Calu3 (cell line): Measurements from ENCODE around the gene GATAD2A. TPM values are rescaled to one million over a fixed set of nuclear protein-coding genes. Genes with fewer than 3 reads are reported as not detected.

Experiments
- BruUV-seq: library from RNA; stranded (reverse); fragments of 400-500 nt; replicated peaks from 2 replicates; lab custom pipeline; 2021; lab: Mats Ljungman, UMichigan
- CTCF ChIA-PET: fragments of 300-600 bp; sonication (Branson Sonifier 250); formaldehyde crosslinking; loops from one replicate; lab custom pipeline; 2022; ENCODE audit warnings: antibody characterized with exemption; lab: Charles Lee
- DNase-seq: peaks from one replicate; pipeline ENCODE4 v3.0.0; 2022
- H3K27ac Mint-ChIP-seq: one replicate; pipeline ENCODE4 v1.8.0; 2022; ENCODE audit warnings: mixed read lengths; ENCODE audit not compliant: unreplicated experiment
- H3K27me3 Mint-ChIP-seq: one replicate; pipeline ENCODE4 v1.8.0; 2022; ENCODE audit warnings: mixed read lengths; ENCODE audit not compliant: unreplicated experiment
- H3K36me3 Mint-ChIP-seq: one replicate; pipeline ENCODE4 v1.8.0; 2022; ENCODE audit warnings: mild to moderate bottlenecking, moderate library complexity, mixed read lengths; ENCODE audit not compliant: insufficient read depth, unreplicated experiment
- H3K4me1 Mint-ChIP-seq: one replicate; pipeline ENCODE4 v1.8.0; 2022; ENCODE audit warnings: mild to moderate bottlenecking, low read depth, mixed read lengths; ENCODE audit not compliant: unreplicated experiment
- H3K4me3 Mint-ChIP-seq: one replicate; pipeline ENCODE4 v1.8.0; 2022; ENCODE audit warnings: mild to moderate bottlenecking, low read depth, moderate library complexity, mixed read lengths; ENCODE audit not compliant: unreplicated experiment
- H3K9me3 Mint-ChIP-seq: one replicate; pipeline ENCODE4 v1.8.0; 2022; ENCODE audit warnings: low read depth, mixed read lengths; ENCODE audit not compliant: unreplicated experiment
- CTCF ChIP-seq: fragments of 200-600 bp; IDR thresholded peaks from one replicate; pipeline ENCODE4 v1.8.0; 2022; ENCODE audit warnings: antibody characterized with exemption; ENCODE audit not compliant: unreplicated experiment
- intact Hi-C: fragments of 100-400 bp; cut with micrococcal nuclease; formaldehyde crosslinking; loops from one replicate; pipeline ENCODE4 v1.10.0; 2022; ENCODE audit not compliant: unreplicated experiment
- total RNA-seq: library from RNA; stranded (reverse); gene quantifications from 2 replicates; pipeline ENCODE4 v1.2.3, GENCODE V29; 2022

Gene GATAD2A
- total RNA-seq, 1 experiment from 2014 or later, result 79.8 TPM

GRCh38 chr19:19423322-19423721 lies 17.8 kb downstream of the GATAD2A start:
- Mint-ChIP-seq H3K27me3 (no peaks in the 10 kb centered on the region), H3K9me3 (no peaks in the 10 kb centered on the region), H3K4me1 (no peaks in the 10 kb centered on the region), H3K36me3 (no peaks in the 10 kb centered on the region), H3K4me3 (no peak overlapping the region), H3K27ac (no peak overlapping the region)
- no TSS peak for BruUV-seq
- no peak for DNase-seq
- CTCF ChIA-PET, result interaction anchor here (1.2 kb wide), 1 partner anchor 10 kb away, joined by 3 read pairs; no protein-coding TSS in a partner anchor
- no peak for TF ChIP-seq CTCF
- intact Hi-C loops, result no loop called here

GRCh38 chr19:19425170-19425875 lies 19.8 kb downstream of the GATAD2A start:
- CTCF ChIA-PET, result interaction anchor here (1.1 kb wide), 1 partner anchor 10 kb away, joined by 3 read pairs; no protein-coding TSS in a partner anchor
- no TSS peak for BruUV-seq

GRCh38 chr19:19426216-19426615 lies 20.7 kb downstream of the GATAD2A start:
- CTCF ChIA-PET, result interaction anchor here (1.1 kb wide), 1 partner anchor 9 kb away, joined by 3 read pairs; no protein-coding TSS in a partner anchor

More at GRCh38 chr19:19425170-19425875, 19.8 kb downstream of the GATAD2A start:
- H3K4me3 Mint-ChIP-seq, result no peak overlapping the region
- H3K36me3 Mint-ChIP-seq, result no peaks in the 10 kb centered on the region
- no peak for TF ChIP-seq CTCF
- no peak overlapping the region for H3K27ac Mint-ChIP-seq
- no peak for DNase-seq
- no peaks in the 10 kb centered on the region for H3K9me3 Mint-ChIP-seq
- intact Hi-C loops, result no loop called here
- no peaks in the 10 kb centered on the region for H3K27me3 Mint-ChIP-seq
- H3K4me1 Mint-ChIP-seq, result no peaks in the 10 kb centered on the region

DNA sequence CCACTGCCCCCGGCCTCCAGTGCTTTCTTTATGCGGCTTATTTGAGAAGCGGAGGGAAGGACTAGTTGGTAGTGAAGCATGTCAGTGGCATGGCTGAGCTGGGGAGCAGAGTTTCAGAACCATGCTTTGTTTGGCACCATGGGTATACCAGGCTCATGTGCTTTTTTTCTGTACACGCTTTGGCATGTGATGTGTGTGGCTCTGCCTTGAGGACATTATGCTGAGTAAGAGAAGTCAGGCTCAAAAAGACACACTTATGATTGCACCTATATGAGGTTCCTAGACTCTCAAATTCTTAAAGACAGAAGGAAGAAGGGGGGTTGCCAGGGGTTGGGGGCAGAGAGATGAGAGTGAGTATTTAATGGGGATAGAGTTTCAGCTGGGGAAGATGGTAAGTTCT lies 21.3 kb downstream of the GATAD2A start:
- TF ChIP-seq CTCF, result no peak
- no peak for DNase-seq
- intact Hi-C loops, result no loop called here
- Mint-ChIP-seq H3K4me1 (no peaks in the 10 kb centered on the region), H3K27me3 (no peaks in the 10 kb centered on the region), H3K4me3 (no peak overlapping the region), H3K9me3 (no peaks in the 10 kb centered on the region), H3K36me3 (peaks cover 6% of the 10 kb centered on the region), H3K27ac (no peak overlapping the region)
- CTCF ChIA-PET, result interaction anchor here (0.6 kb wide), 1 partner anchor 26 kb away, joined by 3 read pairs; no protein-coding TSS in a partner anchor
- no TSS peak for BruUV-seq

More at GRCh38 chr19:19426216-19426615, 20.7 kb downstream of the GATAD2A start:
- no peaks in the 10 kb centered on the region for H3K4me1 Mint-ChIP-seq
- peaks cover 6% of the 10 kb centered on the region for H3K36me3 Mint-ChIP-seq
- intact Hi-C loops, result no loop called here
- no peak overlapping the region for H3K27ac Mint-ChIP-seq
- no peaks in the 10 kb centered on the region for H3K9me3 Mint-ChIP-seq
- no peak overlapping the region for H3K4me3 Mint-ChIP-seq
- H3K27me3 Mint-ChIP-seq, result no peaks in the 10 kb centered on the region
- DNase-seq, result no peak
- no peak for TF ChIP-seq CTCF
- no TSS peak for BruUV-seq
